Suppressor macrophage treated with lipopolysaccharide for 4 hours (primary cell): ENCODE measurements around the gene CACNA1F.
A peak's percentile ranks its signal among the peaks of the same experiment; 100 is the strongest.

Source experiments
- DNase-seq: peaks from one replicate; pipeline ENCODE4 v3.0.0-alpha.2; 2020

The CACNA1F gene

DNA sequence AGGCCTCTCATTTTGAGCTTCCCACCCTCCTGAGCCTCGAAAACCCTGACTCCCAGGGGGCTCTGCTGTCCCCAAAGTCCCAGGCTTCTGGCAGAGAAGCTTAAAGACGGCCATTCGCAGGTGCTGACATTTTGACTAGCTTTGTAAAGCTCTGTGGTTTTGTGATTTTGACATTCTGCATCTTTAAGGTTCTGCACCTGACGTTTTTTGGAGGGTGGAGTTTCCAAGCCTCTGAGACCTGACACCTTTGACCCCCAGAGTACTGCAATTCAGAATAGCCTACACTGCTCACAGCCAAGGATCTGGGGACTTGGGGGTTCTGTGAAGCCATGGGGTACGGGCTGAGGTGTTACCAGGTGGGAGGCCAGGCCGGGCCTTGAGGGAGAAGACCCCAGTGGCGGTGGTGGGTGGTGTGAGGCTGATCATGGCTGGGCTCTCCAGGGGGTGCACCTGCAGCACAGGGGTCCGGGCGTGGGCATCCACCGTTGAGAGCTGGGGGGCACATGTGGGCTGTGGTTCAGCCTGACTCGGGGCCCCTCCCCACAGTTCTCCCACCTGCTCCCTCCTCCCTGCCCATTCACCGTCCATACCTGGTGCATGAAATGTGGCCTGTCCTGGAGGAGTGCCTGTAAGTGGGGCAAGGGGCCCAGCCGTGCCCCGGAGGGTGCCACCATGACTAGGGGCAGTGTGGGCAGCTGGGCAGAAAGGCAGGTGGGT lies 24.1 kb upstream of the CACNA1F start:
- no peak for DNase-seq

- no peak for DNase-seq
Measured at GRCh38 chrX:49256268-49256995, 23.3 kb upstream of the CACNA1F start.

DNA sequence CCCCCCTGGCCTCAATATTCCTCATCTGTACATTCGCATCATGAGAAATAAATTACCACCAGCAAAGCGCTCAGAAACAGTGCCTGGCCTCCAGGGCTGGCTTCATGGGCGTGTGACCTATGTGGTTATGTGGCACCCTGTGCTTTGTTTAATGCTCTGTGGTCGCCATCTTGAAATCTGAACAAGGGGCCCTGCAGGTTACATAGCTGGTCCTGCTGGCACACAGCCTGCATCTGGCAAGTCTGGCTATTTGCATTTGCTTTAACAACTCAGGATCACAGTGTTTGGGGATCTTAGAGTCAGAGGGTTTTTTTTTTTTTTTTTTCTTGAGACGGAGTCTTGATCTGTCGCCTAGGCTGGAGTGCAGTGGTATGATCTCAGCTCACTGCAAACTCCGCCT lies 21.5 kb upstream of the CACNA1F start:
- no peak for DNase-seq

GRCh38 chrX:49251325-49251724 lies 18.2 kb upstream of the CACNA1F start:
- DNase-seq: no peak

- DNase-seq: no peak
Measured at GRCh38 chrX:49250578-49250977, 17.4 kb upstream of the CACNA1F start.

- no peak for DNase-seq
Measured at GRCh38 chrX:49250066-49250465, 16.9 kb upstream of the CACNA1F start.

DNA sequence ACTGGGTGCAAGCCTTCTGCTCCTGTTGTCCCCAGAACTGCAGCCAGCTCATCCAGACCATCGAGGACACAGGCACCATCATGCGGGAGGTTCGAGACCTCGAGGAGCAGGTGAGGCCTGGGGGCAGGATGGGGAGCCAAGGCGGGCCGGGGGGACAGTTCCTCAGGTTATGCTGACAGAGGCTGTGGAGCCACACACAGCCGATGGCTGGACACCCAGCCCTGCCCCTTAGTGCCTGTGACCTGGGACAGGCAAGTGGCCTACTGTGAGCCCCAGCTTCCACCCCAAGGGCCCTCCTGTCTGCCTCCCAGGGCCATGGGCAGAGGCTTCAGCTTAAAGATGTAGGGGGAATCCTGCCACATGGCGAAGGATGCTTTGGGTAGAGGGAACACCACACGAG lies 16.5 kb upstream of the CACNA1F start:
- DNase-seq: no peak

DNA sequence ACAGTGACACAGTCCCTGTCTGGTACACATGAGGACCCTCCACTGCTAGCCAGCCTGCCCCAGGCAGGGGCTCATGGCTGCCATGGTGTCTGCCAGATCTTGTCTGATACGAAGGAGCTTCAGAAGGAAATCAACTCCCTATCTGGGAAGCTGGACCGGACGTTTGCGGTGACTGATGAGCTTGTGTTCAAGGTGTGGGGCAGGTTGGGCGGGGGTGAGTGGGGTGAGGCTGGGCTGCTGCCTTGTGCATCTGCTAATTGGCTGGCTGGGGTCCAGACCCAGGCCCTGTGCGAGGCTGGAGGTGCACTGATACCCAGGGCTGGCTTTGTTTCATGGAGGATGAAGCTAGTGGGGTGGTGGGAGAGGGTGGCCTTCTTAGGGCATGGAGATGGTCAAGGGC lies 15.9 kb upstream of the CACNA1F start:
- DNase-seq: no peak

DNA sequence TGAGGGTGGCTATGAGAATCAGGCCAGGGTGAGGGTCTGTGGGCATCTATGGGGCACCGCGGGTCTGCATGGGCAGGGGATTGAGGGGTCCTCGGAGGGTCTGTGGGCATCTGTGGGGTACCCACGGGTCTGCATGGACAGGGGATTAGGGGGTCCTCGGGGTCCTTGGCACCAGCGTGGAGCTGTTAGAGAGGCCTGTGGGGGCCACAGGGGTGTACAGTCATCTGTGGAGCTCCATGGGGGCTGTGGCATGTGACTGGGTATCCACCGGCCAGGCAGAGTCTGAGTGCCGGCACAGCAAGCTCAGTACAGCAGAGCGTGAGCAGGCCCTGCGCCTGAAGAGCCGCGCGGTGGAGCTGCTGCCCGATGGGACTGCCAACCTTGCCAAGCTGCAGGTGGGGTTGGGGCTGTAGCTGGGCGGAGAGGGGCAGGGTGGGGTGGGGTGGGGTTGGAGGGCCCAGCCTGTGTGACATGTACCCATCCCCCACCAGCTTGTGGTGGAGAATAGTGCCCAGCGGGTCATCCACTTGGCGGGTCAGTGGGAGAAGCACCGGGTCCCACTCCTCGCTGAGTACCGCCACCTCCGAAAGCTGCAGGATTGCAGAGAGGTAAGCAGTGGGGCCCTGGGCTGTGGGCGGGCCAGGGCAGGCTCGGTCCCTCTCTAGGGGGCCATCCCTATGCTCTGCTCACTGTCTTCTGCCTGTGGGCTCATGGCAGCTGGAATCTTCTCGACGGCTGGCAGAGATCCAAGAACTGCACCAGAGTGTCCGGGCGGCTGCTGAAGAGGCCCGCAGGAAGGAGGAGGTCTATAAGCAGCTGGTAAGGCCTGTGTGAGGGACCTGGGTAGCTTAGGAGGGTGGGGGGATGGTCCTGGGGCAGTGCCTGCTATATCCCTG lies 15.0 kb upstream of the CACNA1F start:
- DNase-seq: no peak

DNA sequence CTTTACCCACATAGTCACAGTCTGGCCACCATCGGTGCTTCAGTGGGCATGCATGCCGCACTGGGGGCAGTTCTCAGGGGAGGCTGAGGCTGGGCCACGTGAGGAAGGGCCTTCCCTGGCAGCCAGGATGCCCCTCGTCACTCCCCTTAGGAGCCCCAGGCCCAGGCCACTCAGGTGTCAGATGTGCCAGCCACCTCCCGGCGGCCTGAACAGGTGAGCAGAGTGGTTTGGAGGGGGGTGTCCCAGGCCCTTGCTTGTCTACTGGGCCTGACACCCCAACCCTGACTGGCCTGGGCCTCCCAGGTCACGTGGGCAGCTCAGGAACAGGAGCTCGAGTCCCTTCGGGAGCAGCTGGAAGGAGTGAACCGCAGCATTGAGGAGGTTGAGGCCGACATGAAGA lies 14.2 kb upstream of the CACNA1F start:
- no peak for DNase-seq

- no peak for DNase-seq
Measured at GRCh38 chrX:49246541-49246940, 13.4 kb upstream of the CACNA1F start.

DNA sequence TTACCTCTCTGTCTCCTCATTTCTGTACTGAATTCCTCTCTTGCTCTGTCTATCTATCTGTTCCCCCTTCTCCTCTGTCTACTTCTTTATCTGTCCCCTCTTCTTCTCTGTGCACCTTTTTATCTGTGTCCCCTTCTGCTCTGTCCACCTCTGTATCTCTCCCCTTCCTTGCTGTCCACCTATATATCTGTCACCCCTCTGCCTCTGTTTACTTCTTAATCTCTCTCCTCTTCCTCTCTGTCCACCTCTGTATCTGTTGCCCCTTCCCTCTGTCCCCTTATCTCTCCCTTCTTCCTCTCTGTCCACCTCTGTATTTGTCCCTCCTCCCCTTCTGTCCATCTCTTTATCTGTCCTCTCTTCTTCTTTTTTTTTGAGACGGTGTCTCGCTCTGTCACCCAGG lies 11.1 kb upstream of the CACNA1F start:
- DNase-seq: no peak

GRCh38 chrX:49243166-49243565 lies 10.0 kb upstream of the CACNA1F start:
- DNase-seq: no peak

GRCh38 chrX:49242545-49243066 lies 9.5 kb upstream of the CACNA1F start:
- no peak for DNase-seq

GRCh38 chrX:49238735-49239134 lies 5.6 kb upstream of the CACNA1F start:
- DNase-seq: peak; percentile 11

DNA sequence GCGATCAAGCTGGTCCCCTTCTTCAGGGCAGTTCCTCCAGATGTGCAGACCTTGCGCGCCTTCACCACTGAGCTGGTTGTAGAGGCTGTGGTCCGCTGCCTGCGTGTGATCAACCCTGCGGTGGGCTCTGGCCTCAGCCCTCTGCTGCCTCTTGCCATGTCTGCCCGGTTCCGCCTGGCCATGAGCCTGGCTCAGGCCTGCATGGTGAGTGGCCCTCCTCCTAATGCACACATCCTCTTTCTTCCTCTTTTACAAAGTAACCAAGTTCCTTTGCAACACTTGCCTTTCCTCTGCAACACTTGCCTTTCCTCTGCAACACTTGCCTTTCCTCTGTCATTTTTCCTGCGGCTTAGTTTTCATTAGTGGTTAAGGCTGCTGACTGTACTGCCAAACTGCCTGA lies 3.9 kb upstream of the CACNA1F start:
- DNase-seq: peak; percentile 70

DNA sequence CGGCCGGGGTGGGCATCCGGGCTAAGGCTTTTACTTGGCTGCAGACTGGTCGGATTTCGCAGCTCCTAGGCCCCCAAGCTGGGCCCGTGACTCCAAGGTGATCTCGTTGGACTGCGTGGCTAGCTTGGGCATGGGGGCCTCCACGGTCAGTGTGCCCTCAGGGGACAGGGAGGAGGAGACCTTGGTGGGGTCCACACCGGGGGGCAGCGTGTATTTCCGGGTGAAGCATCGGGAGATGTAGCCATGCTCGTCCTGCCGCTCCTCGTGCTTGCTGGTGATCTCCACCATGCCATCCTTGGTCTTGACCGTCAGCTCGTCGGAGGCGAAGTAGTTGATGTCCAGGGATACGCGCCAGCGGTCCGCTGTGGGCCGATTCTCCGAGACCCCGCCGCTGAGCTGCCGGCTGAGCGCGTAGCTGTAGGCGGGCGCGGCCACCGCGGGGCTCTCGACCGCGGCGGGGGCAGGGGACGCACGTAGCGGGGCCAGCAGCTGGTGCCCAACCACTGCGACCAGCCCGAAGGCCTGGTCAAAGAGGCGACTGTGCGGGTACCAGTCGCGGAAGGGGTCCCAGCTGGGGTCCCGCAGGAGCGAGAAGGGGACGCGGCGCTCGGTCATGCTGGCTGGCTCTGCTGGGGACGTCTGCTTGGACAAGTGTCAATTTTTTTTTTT lies 881 bp upstream of the CACNA1F start:
- no peak for DNase-seq

DNA sequence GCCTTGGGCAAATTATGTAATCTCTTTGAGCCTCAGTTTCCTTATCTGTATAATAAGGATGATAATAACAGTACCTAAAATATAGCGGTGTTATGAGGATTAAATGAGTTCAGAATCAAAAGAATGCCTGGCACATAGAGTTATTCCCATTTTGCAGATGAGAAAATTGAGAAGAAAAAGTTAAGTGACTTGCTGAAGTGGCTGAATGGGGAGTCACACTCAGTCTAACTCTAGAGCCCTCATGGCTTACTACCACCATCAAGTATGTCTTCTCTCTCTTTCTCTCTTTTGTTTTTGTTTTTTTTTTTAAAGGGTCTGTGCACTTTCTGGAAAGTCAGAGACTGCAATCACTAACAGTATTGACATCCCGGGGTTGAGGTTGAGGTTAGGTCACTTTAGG lies 615 bp downstream of the CACNA1F start:
- DNase-seq: no peak

DNA sequence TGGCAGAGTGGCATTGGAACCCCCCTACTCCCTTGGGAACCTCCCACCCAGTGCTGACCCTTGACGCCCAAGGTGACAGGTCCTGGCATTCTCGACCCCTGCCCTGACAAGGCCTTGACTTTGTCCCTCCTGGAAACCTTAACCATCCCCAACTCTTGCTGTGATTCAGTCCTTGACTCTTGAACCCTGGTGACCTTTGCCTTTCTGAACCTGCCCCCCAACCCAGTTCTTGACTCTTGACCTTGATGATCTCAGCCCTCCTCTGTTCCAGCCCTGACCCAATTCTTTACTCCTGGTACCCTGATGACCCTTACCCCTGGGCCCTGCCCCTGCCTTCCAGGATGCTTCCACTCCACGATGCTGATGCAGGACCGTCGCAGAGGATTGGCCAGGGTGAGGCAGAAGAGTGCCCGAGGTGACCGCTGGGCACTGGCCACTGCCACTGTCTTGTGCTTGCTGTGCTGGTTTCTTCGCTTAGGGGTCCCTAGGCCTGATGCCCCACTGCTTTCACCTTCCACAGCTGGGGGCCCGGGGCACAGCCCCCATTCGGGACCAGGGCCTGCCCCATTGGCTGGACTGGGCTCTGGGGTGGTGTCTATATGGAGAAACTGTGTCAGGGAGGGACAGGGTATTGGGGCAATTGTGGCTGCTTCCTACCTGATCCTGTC lies 1.7 kb downstream of the CACNA1F start:
- DNase-seq: no peak

DNA sequence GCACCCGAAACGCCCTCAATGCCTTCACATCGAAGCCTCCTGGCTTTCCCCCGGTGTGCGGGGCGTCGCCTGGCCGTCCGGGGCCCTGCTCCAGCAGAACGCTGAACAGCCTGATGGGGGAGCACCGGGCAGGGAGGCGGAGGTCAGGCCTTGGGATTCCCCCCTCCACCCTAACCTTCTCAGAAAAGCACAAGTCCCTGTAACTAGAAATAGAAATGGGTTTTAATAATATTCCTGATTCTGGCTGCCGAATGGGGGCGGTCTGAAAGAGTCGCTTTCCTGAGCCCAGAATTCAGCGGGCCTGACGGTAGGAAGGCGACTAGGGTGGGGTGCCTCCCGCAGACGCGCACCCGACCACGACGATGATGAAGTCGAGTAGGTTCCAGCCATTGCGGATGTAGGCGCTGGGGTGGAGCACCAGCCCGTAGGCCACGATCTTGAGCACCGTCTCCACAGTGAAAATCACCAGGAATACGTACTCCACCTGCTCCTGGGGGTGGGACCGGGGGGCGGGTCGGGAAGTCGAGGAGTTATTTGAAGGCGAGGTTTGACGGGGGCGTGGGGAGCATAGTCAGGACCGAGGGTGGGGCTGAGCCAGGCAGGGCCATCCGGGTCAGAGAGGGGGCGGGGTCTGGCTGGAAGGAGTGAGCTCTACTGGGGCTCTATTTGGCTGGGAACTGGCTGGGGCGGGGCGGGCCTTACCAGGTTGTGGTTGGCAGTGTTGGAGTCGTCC lies 2.5 kb downstream of the CACNA1F start:
- DNase-seq: peak; percentile 52

DNA sequence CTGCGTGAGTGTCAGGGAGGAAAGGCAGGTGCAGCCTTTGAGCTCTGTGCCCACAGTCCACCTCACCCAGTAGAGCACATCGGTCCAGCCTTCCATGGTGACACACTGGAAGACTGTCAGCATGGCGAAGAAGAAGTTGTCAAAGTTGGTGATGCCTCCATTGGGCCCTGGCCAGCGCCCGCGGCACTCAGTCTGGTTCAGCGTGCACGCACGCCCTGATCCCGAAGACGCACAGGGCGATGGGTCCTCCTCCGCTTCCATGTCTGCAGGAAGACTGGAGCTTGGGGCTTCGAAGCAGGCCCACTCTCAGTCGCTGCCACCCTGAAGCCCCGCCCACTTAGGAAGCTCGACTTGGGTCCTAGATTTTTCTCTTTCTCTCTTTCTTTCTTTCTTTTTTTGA lies 5.0 kb downstream of the CACNA1F start:
- DNase-seq: no peak

DNA sequence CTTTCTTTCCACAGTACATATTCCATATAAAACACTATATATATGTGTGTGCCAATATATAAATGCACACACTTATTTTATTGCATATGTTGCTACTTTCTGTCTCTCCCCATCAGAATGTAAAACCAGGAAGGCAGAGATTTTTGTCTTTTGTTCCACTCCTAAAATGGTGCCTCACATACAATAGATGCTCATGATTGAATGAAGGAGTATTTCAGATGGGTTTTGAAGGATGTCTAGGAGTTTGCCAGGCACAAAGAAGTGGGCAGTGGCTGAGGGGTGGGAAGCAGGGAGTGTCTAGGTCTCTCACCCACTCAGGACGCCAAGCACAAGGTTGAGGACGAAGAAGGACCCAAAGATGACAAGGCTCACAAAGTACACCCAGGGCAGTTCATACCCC lies 5.4 kb downstream of the CACNA1F start:
- DNase-seq: no peak
